ENCODE measurements around the gene THAP7. TPM values are rescaled to one million over a fixed set of nuclear protein-coding genes. Genes with fewer than 3 reads are reported as not detected.

THAP7 gene
- total RNA-seq, 1 donor from 2014 or later, result 24.3 TPM

DNA sequence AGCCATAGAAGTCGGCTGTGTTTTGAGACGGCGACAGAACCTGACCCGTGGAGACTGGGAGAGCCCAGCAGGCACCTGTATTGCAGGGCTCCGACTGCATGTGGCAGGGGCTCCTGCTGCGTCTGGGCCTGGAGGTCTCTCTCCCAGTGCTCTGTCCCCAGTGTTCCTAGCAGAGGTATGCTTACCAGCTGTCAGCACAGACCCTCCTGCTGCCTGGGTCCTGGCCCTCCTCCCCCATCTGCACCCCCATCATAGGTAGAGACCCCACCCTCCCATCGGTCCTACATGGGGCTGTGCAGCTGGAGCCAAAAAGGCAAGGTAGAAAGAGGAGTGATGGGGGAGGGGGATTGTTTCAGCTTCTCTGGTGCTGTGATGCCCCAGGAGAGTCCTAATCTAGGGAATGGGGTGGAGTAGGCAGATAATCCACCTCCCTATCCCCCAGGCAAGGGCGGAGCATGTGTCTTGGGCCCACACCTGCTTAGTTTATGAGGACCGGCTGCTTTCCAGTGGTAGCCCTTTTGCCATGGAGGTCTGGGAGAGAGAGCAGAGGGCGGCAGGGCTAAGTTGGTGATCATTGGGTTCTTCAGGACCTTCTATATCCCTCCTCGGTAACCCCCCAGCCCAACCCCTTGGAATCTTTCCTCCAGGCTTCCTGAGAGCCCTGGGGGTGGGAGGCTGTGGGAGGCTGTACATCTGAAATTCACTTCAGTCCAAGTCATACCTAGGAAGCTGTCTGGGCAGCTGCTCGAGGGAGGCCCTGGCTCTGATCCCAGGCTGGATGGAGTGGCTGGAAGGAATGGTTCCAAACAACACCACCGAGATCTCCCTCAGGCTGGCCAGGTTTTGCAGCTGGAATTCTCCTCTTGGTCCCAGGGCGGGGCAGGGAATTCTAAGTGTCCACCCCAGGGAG lies 25.1 kb upstream of the THAP7 start:
- intact Hi-C loops (cut with DNase I), result no loop called here
- DNase-seq (no peak), ATAC-seq (peak; percentile 34 to 69)
- Histone ChIP-seq H3K27me3 (ENCODE audit: low read depth) (peaks cover 24% of the 10 kb centered on the region), H3K9me3 (no peaks in the 10 kb centered on the region), H3K27ac (no peak overlapping the region), H3K4me3 (no peak overlapping the region), H3K36me3 (no peaks in the 10 kb centered on the region), H3K4me1 (peaks cover 3% of the 10 kb centered on the region)
- TF ChIP-seq, protein P1, sequence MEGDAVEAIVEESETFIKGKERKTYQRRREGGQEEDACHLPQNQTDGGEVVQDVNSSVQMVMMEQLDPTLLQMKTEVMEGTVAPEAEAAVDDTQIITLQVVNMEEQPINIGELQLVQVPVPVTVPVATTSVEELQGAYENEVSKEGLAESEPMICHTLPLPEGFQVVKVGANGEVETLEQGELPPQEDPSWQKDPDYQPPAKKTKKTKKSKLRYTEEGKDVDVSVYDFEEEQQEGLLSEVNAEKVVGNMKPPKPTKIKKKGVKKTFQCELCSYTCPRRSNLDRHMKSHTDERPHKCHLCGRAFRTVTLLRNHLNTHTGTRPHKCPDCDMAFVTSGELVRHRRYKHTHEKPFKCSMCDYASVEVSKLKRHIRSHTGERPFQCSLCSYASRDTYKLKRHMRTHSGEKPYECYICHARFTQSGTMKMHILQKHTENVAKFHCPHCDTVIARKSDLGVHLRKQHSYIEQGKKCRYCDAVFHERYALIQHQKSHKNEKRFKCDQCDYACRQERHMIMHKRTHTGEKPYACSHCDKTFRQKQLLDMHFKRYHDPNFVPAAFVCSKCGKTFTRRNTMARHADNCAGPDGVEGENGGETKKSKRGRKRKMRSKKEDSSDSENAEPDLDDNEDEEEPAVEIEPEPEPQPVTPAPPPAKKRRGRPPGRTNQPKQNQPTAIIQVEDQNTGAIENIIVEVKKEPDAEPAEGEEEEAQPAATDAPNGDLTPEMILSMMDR (IDR thresholded peaks at IDR 0.05), result no peak

DNA sequence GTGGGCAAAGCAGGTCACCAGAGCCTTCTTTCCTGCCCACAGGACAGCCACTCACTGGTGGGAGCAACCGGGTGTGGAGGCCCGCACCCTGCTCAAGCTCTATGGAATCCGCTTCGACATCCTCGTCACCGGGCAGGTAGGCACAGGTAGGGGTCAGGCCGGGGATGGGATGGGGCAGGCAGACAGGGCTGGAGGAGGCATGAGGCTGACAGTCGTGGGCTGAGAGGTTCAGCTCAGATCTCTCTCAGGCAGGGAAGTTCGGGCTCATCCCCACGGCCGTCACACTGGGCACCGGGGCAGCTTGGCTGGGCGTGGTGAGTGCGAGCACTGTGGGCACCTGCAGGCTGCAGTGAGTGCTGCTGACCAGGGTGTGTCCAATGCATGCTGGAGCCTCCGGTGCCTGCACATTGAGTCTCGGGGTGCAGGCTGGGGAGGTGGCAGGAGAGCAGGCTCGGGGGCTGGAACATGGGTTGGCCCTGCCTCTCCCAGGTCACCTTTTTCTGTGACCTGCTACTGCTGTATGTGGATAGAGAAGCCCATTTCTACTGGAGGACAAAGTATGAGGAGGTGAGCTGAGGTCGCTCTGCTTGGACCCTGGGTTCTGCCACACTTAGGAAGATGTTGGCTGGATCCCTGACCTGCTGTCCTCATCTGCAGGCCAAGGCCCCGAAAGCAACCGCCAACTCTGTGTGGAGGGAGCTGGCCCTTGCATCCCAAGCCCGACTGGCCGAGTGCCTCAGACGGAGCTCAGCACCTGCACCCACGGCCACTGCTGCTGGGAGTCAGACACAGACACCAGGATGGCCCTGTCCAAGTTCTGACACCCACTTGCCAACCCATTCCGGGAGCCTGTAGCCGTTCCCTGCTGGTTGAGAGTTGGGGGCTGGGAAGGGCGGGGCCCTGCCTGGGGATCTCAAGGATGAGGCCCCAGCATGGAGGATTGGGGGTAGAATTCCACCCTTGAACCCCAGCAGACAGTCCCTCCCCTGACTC lies 24.1 kb upstream of the THAP7 start:
- Histone ChIP-seq H3K27me3 (ENCODE audit: low read depth) (peaks cover 14% of the 10 kb centered on the region), H3K36me3 (no peaks in the 10 kb centered on the region), H3K9me3 (no peaks in the 10 kb centered on the region), H3K27ac (no peak overlapping the region), H3K4me3 (no peak overlapping the region), H3K4me1 (no peaks in the 10 kb centered on the region)
- intact Hi-C loops (cut with DNase I), result no loop called here
- DNase-seq (no peak), ATAC-seq (no peak)
- TF ChIP-seq, protein P1 (IDR thresholded peaks at IDR 0.05), result no peak

DNA sequence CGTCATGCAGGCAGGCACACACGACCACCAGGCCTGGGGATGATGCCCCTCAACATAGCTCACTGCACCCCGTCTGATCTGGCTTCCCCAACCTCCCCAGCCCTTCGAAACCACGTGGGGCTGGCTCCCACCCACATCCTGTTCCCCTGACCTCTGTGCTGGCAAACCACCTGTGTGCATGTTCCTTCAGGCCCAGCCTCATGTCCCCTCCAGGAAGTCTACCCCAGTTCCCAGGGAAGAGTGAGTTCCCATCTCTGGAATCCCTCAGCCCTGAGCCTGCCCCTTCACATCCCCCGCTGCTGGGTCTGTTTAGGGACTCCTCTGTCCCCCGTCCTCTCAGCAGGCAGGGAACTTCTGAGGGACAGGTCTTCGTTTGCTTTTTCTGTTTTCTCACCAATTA lies 23.3 kb upstream of the THAP7 start:
- ATAC-seq (no peak), DNase-seq (no peak)
- Histone ChIP-seq H3K4me3 (no peak overlapping the region), H3K9me3 (no peaks in the 10 kb centered on the region), H3K27me3 (ENCODE audit: low read depth) (peaks cover 9% of the 10 kb centered on the region), H3K4me1 (no peaks in the 10 kb centered on the region), H3K36me3 (no peaks in the 10 kb centered on the region), H3K27ac (no peak overlapping the region)
- intact Hi-C loops (cut with DNase I), result no loop called here
- TF ChIP-seq, protein P1 (IDR thresholded peaks at IDR 0.05), result no peak

DNA sequence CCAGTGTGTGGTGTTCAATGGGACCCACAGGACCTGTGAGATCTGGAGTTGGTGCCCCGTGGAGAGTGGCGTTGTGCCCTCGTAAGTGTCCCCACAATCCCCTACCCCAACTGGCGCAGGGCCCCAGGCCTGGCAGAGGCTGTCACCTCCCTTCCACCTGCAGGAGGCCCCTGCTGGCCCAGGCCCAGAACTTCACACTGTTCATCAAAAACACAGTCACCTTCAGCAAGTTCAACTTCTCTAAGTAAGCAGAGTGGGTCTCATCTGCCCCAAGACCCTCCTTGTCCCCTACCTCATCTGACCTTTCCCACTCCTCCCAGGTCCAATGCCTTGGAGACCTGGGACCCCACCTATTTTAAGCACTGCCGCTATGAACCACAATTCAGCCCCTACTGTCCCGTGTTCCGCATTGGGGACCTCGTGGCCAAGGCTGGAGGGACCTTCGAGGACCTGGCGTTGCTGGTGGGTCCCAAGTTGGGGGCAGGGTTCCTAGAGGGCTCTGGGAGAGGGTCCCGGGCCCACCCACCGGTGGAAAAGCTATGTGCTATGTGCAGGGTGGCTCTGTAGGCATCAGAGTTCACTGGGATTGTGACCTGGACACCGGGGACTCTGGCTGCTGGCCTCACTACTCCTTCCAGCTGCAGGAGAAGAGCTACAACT lies 21.2 kb upstream of the THAP7 start:
- Histone ChIP-seq H3K27me3 (ENCODE audit: low read depth) (no peaks in the 10 kb centered on the region), H3K36me3 (no peaks in the 10 kb centered on the region), H3K27ac (no peak overlapping the region), H3K4me1 (no peaks in the 10 kb centered on the region), H3K9me3 (no peaks in the 10 kb centered on the region), H3K4me3 (no peak overlapping the region)
- ATAC-seq (no peak), DNase-seq (no peak)
- intact Hi-C loops (cut with DNase I), result no loop called here
- TF ChIP-seq, protein P1 (IDR thresholded peaks at IDR 0.05), result no peak

DNA sequence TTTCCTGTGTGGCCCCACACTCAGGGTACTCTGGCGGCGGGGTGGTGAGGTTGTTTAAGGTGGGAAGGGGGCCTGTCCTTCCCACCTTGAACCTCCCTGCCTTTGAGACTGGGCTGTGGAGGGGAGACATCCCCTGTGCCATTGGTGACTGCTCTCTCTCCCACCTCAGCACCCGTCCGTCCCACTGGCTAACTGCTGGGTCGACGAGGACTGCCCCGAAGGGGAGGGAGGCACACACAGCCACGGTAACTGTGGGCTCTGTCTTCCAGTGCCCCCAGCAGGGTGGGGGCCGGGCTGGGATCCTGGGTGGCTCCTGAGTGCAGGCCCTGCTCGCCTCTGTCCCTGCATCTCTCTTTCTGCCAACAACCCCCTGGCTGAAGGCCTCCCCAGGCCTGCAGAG lies 20.6 kb upstream of the THAP7 start:
- no peak overlapping the region for H3K27ac ChIP-seq
- intact Hi-C loops (cut with DNase I), result no loop called here
- no peaks in the 10 kb centered on the region for H3K27me3 ChIP-seq (ENCODE audit: low read depth)
- no peaks in the 10 kb centered on the region for H3K9me3 ChIP-seq
- TF ChIP-seq, protein P1 (IDR thresholded peaks at IDR 0.05), result no peak
- no peak overlapping the region for H3K4me3 ChIP-seq
- ATAC-seq, result no peak
- DNase-seq, result no peak
- H3K36me3 ChIP-seq, result no peaks in the 10 kb centered on the region
- no peaks in the 10 kb centered on the region for H3K4me1 ChIP-seq

Measured in lower lobe of right lung (tissue), 2 donors.